GM12891 (cell line): ENCODE data around the gene SPON2.

Experiments used
- PAX5 ChIP-seq: IDR thresholded peaks from 2 replicates; pipeline ENCODE4 v1.6.1; 2011; ENCODE audit warnings: low read length, moderate library complexity, mild to moderate bottlenecking; ENCODE audit not compliant: insufficient read depth, severe bottlenecking
- POLR2A ChIP-seq: IDR thresholded peaks from 2 replicates; pipeline ENCODE4 v1.6.1; 2011; ENCODE audit warnings: low read depth, low read length, control low read depth

GRCh38 chr4:1154523-1155182 lies 17.7 kb downstream of the SPON2 start:
- no peak for TF ChIP-seq PAX5
- no peak for TF ChIP-seq POLR2A
